HG02798 (cell line): ENCODE results near the gene KLK7.

Source experiments
- ATAC-seq: cut with Tn5 transposase; IDR thresholded peaks from one replicate; pipeline ENCODE4 v1.9.1; 2021; ENCODE audit warnings: mild to moderate bottlenecking; ENCODE audit not compliant: unreplicated experiment, poor library complexity

The KLK7 gene

GRCh38 chr19:50944795-50945194 lies 38.9 kb downstream of the KLK7 start:
- no peak for ATAC-seq

GRCh38 chr19:50943074-50943828 lies 40.5 kb downstream of the KLK7 start:
- no peak for ATAC-seq

- ATAC-seq = no peak
Measured at GRCh38 chr19:50939596-50939995, 44.1 kb downstream of the KLK7 start.

GRCh38 chr19:50933640-50934039 lies 50.1 kb downstream of the KLK7 start:
- ATAC-seq = no peak

GRCh38 chr19:50932690-50933083 lies 51.0 kb downstream of the KLK7 start:
- no peak for ATAC-seq

- ATAC-seq = no peak
Measured at GRCh38 chr19:50932018-50932689, 51.6 kb downstream of the KLK7 start.

GRCh38 chr19:50931023-50931422 lies 52.7 kb downstream of the KLK7 start:
- ATAC-seq = no peak

- ATAC-seq = no peak
Measured at GRCh38 chr19:50928831-50929230, 54.9 kb downstream of the KLK7 start.
